CD4-positive, alpha-beta T cell treated with Interleukin-12 subunit alpha and Interleukin-12 subunit beta, for 1 hour (primary cell): ENCODE results near the gene CUX1.
A peak's percentile ranks its signal among the peaks of the same experiment; 100 is the strongest.
"Not testable (repeated sequence)": the region's sequence is repeated elsewhere in the genome, so short reads cannot be mapped to it uniquely, and the experiment has no call there.

ENCODE experiments used
- DNase-seq: peaks from one replicate; pipeline ENCODE4 v3.0.0-alpha.2; 2020

CUX1 gene

GRCh38 chr7:102230162-102230561, 412.7 kb downstream of the CUX1 start:
- DNase-seq, result not testable (repeated sequence)

- DNase-seq, result no peak
Observed at GRCh38 chr7:102230593-102230992, 413.2 kb downstream of the CUX1 start.

GRCh38 chr7:102232611-102233286, 415.3 kb downstream of the CUX1 start:
- DNase-seq, result no peak

- no peak for DNase-seq
Observed at GRCh38 chr7:102234131-102234530, 416.7 kb downstream of the CUX1 start.

GRCh38 chr7:102234801-102235550, 417.6 kb downstream of the CUX1 start:
- DNase-seq, result no peak

GRCh38 chr7:102236102-102236501, 418.7 kb downstream of the CUX1 start:
- no peak for DNase-seq

- peak; percentile 38 for DNase-seq
Observed at GRCh38 chr7:102236592-102237287, 419.3 kb downstream of the CUX1 start.

GRCh38 chr7:102239206-102239820, 421.9 kb downstream of the CUX1 start:
- no peak for DNase-seq

GRCh38 chr7:102241431-102241830, 424.0 kb downstream of the CUX1 start:
- no peak for DNase-seq

- DNase-seq, result no peak
Observed at GRCh38 chr7:102244601-102245000, 427.2 kb downstream of the CUX1 start.

- no peak for DNase-seq
Observed at GRCh38 chr7:102248081-102248455, 430.6 kb downstream of the CUX1 start.

GRCh38 chr7:102248456-102249395, 431.3 kb downstream of the CUX1 start:
- no peak for DNase-seq

- DNase-seq, result no peak
Observed at GRCh38 chr7:102251531-102252365, 434.3 kb downstream of the CUX1 start.

GRCh38 chr7:102252366-102252982, 435.0 kb downstream of the CUX1 start:
- DNase-seq, result no peak

GRCh38 chr7:102253066-102253972, 435.9 kb downstream of the CUX1 start:
- no peak for DNase-seq

- DNase-seq, result no peak
Observed at GRCh38 chr7:102253973-102254370, 436.5 kb downstream of the CUX1 start.

GRCh38 chr7:102254521-102254920, 437.1 kb downstream of the CUX1 start:
- DNase-seq, result no peak

GRCh38 chr7:102255501-102255900, 438.1 kb downstream of the CUX1 start:
- DNase-seq, result no peak

GRCh38 chr7:102255916-102256315, 438.5 kb downstream of the CUX1 start:
- DNase-seq, result no peak
